Measurements from ENCODE around the gene ENDOU.

Gene ENDOU

DNA sequence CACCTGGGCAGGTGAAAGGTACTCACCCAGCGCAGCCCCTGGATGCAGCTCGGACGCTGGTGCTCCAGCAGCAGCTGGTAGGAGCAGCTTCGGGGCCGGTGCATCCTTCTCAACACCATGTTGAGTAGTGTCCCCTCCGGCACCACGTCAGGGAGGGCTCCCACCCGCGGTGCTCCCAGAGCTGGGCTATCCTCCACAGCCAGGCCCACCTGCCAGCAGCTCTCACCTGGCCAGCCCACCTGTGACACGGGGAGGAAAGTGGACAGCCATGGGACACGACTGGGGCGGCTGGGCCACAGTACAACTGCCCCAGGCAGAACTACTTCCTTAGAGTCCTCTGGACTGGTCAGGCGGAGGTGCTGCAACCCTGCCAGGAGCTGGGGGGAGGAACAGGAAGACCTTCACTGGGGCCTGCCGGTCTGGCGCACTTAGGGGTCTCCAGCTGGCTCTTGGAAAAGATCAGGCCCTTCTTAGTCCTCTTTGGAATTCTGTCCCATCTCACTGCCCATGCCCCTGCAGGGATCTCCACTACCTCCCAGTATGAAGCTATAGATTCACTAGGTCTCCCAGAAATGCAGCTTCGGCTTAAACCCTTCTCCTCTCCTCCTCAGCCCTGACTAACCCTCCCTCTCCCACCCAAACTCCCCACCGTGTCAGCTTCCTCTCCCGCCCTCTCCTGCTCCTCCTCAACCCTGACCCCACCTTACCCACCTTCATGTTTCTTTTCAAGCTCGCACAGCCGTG lies 32.7 kb upstream of the ENDOU start:
- DNase-seq (ENCODE audit: low read depth in 2 of 2): no peak

DNA sequence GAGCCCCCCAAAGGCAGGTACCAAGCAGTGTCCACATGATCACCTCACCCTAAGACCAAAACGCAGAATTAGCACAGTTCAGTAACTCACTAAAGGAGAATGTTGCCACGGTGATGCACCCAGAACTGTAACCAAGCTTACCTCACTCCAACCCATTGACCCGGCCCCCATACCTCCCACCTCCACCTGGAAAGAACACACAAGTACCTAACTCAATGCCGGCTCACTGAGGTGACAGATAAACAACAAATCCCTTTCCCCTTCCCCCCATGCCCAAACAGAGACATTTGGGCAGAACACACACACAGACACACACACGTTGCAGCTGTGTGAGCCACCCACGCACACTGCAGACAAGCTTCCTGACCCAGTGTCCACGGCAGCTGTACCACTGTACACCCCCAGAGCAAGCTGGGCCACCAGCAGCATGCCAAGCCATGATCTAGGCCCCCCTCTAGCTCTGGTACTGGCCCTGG lies 32.1 kb upstream of the ENDOU start:
- no peak for DNase-seq (ENCODE audit: low read depth in 2 of 2)

DNA sequence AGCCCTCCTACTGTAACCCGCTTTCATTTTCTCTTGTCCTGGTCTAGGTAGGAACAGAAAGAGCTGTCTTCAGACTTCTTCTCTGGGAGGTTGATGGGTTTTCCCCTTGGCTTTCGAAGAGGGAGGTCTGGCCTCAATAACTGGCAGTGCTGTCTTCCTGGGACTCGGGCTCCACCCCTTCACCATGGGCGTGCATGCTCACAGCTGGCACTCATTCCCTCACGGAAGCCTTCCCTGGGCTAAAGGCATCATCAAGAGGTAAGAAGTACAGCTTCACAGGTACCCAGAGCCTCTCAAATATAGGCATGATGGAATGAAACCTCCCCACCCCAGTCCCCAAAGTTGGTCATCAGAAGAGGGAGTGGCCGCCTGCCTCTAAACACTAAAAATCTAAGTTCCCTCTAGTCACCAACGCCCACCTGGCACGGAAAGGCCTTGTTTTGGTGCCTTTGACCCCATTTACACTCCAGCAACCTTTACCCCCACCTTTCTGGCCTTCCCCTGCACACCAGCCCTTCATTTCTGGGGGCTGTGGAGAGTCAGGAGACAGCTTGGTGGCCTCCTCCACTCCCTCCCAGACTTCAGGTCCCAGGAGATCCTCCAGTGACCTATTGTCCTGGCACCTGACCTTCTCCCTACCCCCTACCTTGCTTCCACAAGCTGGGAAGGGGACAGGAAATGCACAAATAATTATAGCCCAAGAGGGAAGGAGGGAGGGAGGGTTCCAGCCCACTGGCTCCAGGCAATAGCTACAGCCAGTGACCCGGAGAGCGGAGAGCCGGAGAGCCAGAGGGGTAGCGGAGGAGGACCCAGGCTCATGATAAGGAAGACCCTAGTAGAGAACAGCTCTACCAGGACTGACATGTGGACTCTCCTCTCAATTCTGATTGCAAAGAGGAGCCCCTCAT lies 30.6 kb upstream of the ENDOU start:
- DNase-seq (ENCODE audit: low read depth in 2 of 2): no peak

DNA sequence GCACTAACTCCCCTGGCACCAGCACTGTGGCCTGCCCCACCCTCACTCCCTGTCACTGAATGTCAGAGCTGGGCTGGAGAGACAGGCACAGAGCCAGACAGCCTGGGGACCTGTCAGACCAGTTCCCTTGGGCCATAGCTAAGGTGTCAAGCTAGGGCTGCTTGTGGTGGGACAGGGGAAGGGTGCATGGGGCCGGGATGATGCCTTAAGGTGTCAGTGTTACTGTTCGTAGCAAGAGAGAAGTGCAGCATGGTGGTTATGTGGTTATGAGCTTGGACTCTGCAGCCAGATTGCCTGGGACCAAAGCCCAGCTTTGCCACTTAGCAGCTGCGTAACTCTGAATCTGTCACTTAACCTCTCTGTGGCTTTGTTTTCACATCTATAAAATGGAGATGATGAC lies 29.6 kb upstream of the ENDOU start:
- DNase-seq (ENCODE audit: low read depth in 2 of 2): no peak

DNA sequence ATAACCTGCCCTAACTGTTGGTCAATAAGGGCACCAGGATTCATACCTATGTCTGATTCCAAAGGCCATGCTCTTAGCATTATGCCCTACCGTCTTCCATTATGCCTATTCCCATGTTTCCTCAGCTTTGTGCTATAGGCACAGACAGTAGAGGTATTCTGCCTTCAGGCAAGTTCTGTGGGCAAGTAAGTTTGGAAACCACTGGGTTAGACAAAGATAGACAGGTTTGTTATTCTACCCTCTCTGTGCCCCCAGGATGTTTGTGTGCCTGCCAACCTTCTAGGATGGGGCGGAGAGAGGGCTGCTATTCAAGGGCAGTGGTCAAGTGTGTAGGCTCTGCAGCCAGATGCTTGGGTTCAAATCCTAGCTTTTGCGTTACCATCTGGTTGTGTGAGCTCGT lies 28.8 kb upstream of the ENDOU start:
- no peak for DNase-seq (ENCODE audit: low read depth in 2 of 2)

DNA sequence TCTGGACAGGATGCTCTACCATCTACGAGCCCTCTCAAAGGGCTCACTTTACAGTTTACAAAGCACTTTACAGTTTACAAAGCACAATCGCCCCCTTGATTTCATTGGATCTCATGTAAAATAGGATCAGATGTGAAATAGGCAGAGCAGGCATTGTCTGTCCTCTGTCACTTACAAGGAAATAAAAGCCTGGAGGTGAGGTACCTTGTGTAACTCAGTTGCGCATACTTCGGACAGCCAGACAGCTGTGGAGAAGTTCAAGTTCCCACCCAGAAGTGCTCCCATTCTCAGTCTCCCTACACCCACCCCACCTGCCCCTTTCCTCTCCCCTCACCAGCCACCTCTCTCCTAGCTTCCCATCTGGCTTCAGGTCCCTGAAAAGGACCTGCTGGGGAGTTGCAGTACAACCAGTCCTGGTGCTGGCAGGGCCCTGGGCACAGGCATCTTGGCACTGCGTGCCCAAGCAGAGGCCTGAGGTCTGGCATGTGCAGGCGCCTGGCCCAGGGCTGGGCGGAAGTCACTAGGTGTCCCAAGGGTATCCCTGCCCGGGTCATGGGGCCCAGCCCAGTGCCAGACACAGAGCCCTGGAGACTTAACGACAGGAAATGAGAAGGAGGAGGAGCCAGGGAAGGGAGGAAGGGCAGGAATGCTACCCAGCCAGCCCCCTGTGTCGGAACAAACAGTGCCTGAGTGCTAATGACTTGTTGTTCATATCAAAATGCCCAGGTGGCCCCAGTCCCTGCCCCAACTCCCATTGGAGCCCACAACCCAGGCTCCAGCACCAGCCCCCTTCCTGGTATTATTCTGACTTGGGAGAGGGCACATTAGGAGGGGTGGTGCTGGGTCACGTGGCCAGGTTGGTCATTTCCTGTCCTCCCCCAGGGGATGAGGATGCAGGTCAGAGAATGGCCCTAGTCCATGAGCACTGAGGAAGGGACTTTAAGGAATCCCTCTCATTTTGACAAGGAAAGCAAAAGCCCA lies 28.0 kb upstream of the ENDOU start:
- DNase-seq (ENCODE audit: low read depth in 2 of 2): no peak

DNA sequence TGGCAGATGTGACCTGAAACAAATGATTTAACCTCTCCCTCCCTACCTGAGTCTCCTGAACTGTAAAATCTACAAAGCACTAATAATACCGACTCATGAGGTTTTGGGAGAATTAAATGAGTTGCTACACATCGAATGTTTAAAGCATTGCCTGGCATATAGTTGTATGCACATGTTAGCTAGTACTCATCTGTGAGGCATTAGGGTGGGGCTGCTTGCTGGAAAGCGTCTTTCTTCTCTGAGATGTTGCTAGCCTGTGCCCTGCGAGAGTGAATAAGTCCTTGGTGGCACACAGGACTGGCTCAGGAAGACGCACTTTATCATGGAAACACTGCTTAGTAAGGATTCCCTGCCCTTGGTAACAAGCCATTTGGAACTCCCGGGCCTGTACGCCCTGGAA lies 27.3 kb upstream of the ENDOU start:
- no peak for DNase-seq (ENCODE audit: low read depth in 2 of 2)

DNA sequence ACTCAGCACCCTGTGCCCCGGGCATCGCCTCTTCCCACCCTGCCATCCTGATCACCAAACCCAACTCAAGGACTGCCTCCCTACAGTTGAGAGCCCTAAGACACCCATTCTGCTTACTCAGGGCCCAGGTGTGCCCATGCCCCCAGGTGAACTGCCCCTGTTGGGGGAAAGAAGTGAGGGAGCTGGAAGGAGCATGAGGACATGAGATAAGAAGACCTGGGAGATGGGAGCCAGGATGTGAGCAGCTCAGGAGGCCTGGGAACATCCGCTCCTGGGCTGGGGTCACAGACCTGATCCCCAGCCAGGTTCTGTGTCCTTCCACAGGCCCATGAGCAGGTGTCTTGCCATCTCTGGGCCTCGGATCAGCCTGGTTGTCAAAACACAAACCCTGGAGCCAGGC lies 26.8 kb upstream of the ENDOU start:
- no peak for DNase-seq (ENCODE audit: low read depth in 2 of 2)

DNA sequence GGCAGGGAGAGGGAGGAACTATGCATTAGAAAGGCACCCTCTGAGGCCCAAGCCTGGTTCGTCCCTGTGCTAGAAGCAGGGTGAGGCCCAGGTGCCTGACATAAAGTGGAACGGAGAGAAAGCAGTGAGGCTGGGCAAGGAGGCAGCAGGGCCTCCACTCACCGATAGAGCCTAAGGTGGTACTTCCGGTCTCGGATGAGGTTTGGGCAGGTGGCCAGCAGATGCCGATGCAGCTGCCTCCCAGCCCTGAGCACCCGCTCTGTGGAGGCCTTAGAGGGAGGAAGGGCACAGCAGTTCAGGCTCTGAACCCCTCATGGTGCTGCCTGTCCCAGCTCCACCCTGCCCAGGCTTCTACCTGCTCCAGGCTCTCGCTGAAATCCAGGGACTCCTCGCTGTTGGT lies 26.3 kb upstream of the ENDOU start:
- no peak for DNase-seq (ENCODE audit: low read depth in 2 of 2)

DNA sequence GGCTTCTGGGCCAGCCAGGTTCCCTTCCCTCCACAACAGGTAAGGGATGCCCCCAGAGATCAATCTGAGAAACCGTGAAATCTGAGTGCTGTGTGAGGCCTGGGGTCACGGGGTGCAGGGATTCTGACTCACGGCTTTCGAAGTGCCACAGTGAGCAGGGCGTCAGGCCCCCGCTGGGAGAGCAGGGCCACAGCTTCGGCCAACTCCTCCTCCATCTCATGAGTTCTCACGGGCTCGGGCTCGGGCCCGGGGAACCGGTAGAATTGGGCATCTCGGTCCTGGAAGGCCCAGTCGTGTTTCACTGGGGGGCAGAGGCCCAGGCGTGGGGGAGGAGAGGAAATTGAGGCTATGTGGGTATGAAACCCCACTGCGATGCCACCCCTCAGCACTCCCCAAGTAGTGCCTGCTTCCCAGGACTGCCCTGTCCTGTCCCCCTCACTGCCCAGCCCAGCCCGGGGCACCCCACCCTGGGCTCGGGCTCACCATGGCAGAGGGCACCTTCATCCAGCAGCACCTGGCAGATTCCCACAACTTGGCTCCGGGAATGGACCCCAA lies 25.7 kb upstream of the ENDOU start:
- DNase-seq (ENCODE audit: low read depth in 2 of 2): no peak

DNA sequence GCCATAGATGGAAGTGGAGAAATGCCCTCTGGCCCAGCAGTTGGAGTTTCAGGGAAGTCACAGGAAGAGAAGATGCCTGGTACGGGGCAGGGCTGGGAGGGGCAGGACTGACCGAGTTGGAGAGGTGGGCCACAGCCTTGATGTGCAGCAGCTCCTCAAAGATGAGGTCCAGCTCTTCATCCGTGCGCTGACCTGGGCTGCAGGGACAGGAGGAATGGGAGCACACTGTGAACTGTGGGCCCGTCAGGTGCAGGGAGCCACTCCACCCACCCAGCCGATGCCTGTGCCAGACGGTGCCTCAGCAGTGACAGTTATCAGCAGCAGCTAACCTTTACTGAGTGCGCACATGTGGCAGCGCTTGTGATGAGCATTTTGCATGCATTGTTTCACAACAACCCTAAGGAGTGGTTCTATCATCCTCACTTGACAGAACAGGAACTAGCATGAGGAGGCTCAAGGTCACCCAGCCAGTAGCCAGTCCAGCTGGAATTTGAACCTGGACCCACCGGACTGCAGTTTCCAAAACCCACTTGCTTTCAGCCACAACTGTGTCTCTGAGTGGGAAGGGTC lies 25.0 kb upstream of the ENDOU start:
- DNase-seq (ENCODE audit: low read depth in 2 of 2): no peak

DNA sequence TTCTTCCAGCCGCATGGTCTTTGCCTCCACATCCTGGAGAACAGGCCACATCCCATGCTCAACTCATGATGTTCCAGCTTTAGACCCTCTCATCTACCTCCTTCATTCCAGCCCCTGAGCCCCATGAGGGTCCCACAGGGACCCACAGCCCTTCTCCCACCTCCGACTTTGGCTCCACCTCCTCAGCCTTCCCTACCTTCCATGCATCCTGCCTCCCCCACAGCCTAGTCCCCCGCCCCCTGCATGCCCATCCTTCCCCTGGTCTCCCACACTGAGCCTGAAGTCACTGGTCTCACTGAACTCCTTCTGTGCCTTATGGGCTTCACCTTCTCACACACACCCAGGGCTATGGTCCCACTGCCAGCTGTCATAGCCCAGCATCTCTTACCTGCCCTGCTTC lies 23.6 kb upstream of the ENDOU start:
- DNase-seq (ENCODE audit: low read depth in 2 of 2): no peak

DNA sequence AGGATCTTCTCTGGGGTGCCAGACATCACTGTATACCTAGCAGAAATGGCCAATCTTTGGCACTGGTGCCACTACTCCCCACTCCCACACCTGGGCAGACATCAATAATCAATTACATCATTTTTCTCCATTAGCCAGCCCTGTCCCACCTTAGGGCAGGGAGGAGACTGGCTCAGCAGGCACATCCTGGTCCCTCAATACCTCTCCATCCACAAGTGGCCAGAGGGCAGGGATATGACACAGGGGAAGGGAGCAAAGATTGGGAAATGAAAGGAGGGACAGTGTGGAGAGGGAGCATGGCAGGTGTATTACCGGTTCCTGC lies 23.2 kb upstream of the ENDOU start:
- no peak for DNase-seq (ENCODE audit: low read depth in 2 of 2)

DNA sequence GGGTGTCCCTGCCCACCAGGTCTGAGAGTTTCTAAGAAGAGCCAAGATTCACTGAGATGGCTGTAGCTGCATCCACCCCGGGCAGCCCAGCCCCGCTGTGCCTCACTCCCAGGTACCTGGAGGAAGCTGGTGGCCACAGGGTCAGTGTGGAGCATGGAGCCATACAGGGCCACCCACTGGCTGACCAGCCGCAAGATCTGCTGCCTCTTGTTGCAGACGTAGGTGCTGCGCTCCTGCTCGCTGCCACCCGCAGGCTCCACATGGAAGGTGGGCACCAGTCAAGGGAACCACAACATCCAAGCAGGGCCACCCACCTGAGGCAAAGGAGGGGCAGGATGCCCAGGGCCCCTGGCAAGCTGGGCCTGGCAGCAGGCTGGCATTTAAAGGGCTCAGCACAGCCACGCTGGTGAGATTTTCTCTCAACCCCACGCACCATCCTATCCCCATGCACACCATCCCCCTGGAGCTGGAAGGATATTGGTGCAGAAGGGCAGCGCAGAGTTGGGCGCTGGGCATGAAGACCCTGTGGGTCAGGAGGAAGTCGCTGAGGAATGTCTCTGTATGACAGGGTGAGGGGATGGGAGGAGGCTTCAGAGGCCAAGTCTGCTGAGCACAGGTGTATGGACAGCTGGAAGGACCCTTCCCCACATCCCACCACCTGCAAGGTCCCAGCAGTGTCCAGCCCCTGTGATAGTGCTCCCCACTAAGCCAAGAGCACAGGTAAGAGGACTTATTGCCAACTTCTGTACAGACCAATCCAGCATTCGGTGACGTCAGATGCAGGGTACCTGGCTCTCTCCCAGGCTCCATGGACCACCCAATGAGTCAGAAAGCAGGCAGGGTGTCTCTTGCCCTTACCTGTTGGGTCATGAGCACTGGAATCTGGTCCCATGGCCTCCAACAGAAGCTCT lies 22.6 kb upstream of the ENDOU start:
- DNase-seq (ENCODE audit: low read depth in 2 of 2): no peak

DNA sequence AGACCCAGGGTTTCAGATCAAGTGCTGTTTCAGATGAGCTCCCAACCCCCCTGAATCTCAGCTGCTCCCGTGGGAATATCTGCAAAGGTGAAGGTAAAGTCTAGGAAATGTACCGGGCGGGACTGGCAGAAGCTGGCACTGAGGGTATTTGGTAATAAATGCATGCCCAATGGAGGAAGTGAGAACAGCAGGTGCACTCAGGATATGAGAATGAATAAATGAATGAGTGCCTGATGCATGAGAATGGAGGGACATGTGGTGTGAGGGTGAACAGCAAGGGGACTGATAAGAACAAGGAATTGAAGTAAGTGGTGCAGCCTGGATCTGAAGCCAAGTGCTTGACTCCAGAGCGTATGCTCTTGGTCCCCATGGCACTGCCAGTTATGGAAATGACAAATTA lies 21.8 kb upstream of the ENDOU start:
- DNase-seq (ENCODE audit: low read depth in 2 of 2): no peak

DNA sequence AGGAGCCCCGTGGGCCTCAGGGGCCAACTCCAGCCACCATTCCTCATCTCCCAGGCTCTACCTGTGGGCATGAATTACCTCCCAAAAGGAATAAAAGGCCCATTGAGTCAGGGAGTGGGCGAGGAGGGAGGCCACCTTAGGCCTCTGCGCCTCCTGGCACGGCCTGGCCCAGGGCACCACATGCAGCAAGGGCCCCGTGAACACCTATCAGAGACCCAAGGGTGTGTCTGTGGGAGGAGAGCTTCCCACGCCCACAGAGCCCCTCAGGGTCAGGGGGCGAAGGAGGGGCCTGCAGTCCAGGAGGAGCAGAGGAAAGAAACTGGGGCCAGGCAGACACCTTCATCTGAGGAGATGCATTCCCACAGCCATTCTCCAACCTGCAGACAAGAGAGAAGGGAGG lies 21.2 kb upstream of the ENDOU start:
- no peak for DNase-seq (ENCODE audit: low read depth in 2 of 2)

DNA sequence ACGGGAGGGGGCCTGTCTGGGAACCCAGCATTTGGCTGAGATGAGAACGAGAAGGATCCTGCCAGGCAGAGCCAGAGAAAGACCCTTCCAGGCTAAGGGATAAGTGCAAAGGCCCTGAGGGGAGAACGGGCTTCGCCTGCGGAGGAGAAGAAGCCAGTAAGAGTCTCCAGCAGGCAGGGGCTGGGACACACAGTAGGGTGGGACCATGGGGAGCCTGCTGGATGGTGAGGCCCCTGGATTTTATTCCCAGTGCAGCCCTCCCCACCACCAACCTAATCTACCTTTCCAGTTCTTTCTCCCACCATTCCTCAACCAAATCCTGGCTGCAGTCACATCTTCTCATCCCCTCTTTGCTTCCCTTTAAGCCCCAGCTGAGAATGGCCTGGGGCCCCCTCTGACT lies 20.8 kb upstream of the ENDOU start:
- DNase-seq (ENCODE audit: low read depth in 2 of 2): no peak

DNA sequence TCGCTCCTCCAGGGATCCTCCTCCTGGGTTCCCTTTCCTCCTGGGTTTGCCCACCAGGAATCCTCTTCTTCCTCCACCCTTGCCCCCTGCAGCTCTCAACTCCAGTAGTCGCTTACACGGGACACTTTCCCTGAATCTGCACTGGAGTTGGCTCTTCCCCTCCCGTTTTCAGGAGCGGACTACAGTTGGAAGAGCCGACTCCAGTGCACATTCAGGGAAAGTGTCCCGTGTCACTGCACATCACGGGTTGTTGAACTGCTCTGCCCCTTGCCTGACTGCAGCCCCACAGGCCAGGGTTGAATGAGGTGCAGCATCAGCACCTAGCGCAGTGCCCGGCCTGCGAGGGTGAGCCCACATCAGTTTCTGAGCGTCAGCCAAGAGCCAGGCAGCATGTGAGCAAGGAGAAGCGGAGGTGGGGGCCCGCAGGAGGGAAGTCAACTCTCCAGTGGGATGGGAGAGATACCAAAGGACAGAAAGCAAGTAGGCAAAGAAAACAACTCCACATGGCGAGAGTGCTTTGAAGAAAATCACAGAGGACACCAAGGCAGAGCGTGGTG lies 20.3 kb upstream of the ENDOU start:
- DNase-seq (ENCODE audit: low read depth in 2 of 2): no peak

DNA sequence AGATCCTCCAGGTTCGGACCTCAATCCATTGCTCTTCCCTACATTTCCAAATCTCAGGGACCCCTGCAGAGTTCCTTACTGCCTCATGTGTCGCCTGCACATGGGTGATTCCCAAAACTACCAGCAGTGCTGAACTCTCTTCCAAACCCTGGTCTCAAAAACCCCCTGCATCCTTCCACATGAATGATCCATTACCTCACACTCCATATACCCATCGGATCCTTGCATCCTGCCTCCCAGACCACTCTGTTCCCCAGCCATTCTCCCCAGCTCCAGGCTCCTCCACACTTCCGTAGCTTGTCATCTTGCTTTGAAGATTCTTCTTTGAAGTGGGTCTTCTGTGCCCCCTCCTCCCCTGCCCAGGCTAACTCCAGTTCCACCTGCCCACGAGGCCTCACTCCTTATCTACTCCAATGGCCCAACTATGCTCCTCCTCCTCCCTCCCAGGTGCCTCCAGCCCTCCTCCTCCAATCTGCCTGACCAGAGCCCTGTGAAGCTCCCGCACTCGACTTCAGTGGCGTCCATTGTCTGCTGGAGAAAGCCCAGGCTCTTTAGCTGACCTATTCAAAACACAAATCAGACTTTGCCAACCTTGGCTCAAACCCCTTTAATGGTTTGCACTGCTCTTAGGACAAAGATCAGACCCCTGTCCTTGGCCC lies 19.6 kb upstream of the ENDOU start:
- no peak for DNase-seq (ENCODE audit: low read depth in 2 of 2)

Data from stimulated activated CD4-positive, alpha-beta T cell treated with anti-CD3 and anti-CD28 coated beads, Interleukin-1b, Interleukin-23, amount 100 ng/mL, for 4 hours (primary cell).